Mesothelial cell of epicardium (in vitro differentiated cells): ENCODE results near the gene BAHCC1. TPM values are rescaled to one million over a fixed set of nuclear protein-coding genes. Genes with fewer than 3 reads are reported as not detected.

ENCODE experiments used
- DNase-seq, 2 experiments: peaks; one replicate each; pipeline ENCODE4 v3.0.0; 2021; ENCODE audit warnings: low spot score in 2 of 2; ENCODE audit not compliant: unreplicated experiment in 2 of 2
- H3K27ac Mint-ChIP-seq: 2 replicates; pipeline ENCODE4 v1.8.0; 2021; ENCODE audit warnings: mixed read lengths
- H3K27me3 Mint-ChIP-seq: 2 replicates; pipeline ENCODE4 v1.8.0; 2021; ENCODE audit warnings: low read depth, mixed read lengths
- H3K36me3 Mint-ChIP-seq: 2 replicates; pipeline ENCODE4 v1.8.0; 2021; ENCODE audit warnings: mixed read lengths
- H3K4me1 Mint-ChIP-seq: 2 replicates; pipeline ENCODE4 v1.8.0; 2021; ENCODE audit warnings: mixed read lengths
- H3K4me3 Mint-ChIP-seq: 2 replicates; pipeline ENCODE4 v1.8.0; 2021; ENCODE audit warnings: mild to moderate bottlenecking, moderate library complexity, mixed read lengths
- H3K9me3 Mint-ChIP-seq: 2 replicates; pipeline ENCODE4 v1.8.0; 2021; ENCODE audit warnings: mixed read lengths
- CTCF ChIP-seq: fragments of 200-600 bp; sonication (generic); IDR thresholded peaks from one replicate; pipeline ENCODE4 v1.5.0; 2021; ENCODE audit warnings: antibody characterized with exemption; ENCODE audit not compliant: unreplicated experiment
- total RNA-seq: library from RNA; stranded (reverse); gene quantifications from 3 replicates; pipeline ENCODE4 v1.2.1, GENCODE V29; 2021

BAHCC1 gene
- total RNA-seq, 1 donor from 2014 or later: 34.9 TPM

GRCh38 chr17:81457917-81458555 lies 62.8 kb downstream of the BAHCC1 start:
- no peak for DNase-seq
- H3K36me3 Mint-ChIP-seq: peaks cover 1% of the 10 kb centered on the region
- H3K9me3 Mint-ChIP-seq: no peaks in the 10 kb centered on the region
- H3K4me1 Mint-ChIP-seq: peaks cover 6% of the 10 kb centered on the region
- H3K27me3 Mint-ChIP-seq: no peaks in the 10 kb centered on the region
- H3K27ac Mint-ChIP-seq: no peak overlapping the region
- TF ChIP-seq CTCF: no peak
- no peak overlapping the region for H3K4me3 Mint-ChIP-seq

- Mint-ChIP-seq H3K27ac (no peak overlapping the region), H3K4me3 (no peak overlapping the region), H3K27me3 (no peaks in the 10 kb centered on the region), H3K9me3 (no peaks in the 10 kb centered on the region), H3K36me3 (peaks cover 3% of the 10 kb centered on the region), H3K4me1 (peaks cover 6% of the 10 kb centered on the region)
- TF ChIP-seq CTCF: no peak
- DNase-seq: no peak
Measured at GRCh38 chr17:81458628-81459027, 63.4 kb downstream of the BAHCC1 start.

- H3K27ac Mint-ChIP-seq: no peak overlapping the region
- H3K36me3 Mint-ChIP-seq: peaks cover 3% of the 10 kb centered on the region
- no peaks in the 10 kb centered on the region for H3K9me3 Mint-ChIP-seq
- no peaks in the 10 kb centered on the region for H3K27me3 Mint-ChIP-seq
- H3K4me1 Mint-ChIP-seq: peaks cover 6% of the 10 kb centered on the region
- TF ChIP-seq CTCF: no peak
- no peak overlapping the region for H3K4me3 Mint-ChIP-seq
- DNase-seq: no peak
Measured at GRCh38 chr17:81459224-81459623, 64.0 kb downstream of the BAHCC1 start.

DNA sequence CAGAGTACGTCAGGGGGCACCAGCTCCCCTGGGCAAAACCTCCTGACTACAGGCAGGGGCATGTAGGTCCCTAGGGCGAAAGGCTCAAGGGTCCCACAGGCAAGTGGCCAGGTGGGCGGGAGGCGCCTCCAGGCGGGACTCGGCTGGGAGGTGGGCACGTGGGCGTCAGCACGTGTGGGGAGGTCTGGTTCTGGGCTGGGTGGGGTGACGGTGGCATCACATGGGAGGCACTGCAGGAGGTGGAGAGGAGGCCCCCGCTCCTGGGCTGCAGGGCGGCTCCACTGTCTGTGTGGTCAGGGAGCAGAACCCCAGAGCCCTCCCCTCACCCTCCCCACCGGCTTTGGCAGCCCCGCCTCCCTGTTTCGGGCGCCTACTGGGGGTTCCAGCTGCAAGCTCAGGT lies 64.6 kb downstream of the BAHCC1 start:
- Mint-ChIP-seq H3K9me3 (no peaks in the 10 kb centered on the region), H3K27ac (no peak overlapping the region), H3K27me3 (no peaks in the 10 kb centered on the region)

DNA sequence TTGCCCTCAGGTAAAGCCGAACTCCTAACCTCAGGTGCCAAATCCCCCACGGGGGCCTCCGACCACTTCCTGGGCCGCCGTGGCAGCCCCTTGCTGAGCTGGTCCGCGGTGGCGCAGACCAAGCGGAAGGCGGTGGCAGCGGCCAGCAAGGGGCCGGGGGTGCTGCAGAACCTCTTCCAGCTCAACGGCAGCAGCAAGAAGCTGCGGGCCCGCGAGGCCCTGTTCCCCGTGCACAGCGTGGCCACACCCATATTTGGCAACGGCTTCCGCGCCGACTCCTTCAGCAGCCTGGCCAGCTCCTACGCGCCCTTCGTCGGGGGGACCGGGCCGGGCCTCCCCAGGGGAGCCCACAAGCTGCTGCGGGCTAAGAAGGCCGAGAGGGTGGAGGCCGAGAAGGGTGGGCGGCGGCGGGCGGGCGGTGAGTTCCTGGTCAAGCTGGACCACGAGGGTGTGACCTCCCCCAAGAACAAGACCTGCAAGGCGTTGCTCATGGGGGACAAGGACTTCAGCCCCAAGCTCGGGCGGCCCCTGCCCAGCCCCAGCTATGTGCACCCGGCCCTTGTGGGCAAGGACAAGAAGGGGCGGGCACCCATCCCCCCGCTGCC lies 65.7 kb downstream of the BAHCC1 start:
- Mint-ChIP-seq H3K36me3 (peaks cover 3% of the 10 kb centered on the region), H3K4me3 (no peak overlapping the region), H3K27ac (no peak overlapping the region), H3K9me3 (no peaks in the 10 kb centered on the region), H3K27me3 (no peaks in the 10 kb centered on the region), H3K4me1 (peaks cover 7% of the 10 kb centered on the region)
- DNase-seq: no peak
- no peak for TF ChIP-seq CTCF

More for the DNA sequence above, 64.6 kb downstream of the BAHCC1 start:
- no peak for DNase-seq
- TF ChIP-seq CTCF: no peak
- Mint-ChIP-seq H3K4me1 (peaks cover 6% of the 10 kb centered on the region), H3K36me3 (peaks cover 3% of the 10 kb centered on the region), H3K4me3 (no peak overlapping the region)
